ENCODE results near the gene TMEM98.

Gene TMEM98

GRCh38 chr17:32894245-32894644 is 33.7 kb upstream of the TMEM98 start:
- TF ChIP-seq CTCF (IDR thresholded peaks at IDR 0.05; ENCODE audit: borderline replicate concordance, control extremely low read depth, extremely low read depth, insufficient read depth, missing control alignments), result no peak
- DNase-seq (ENCODE audit: low spot score), result no peak
- in situ Hi-C loops (cut with MboI; ENCODE audit: low sequenced_read_pairs, unreplicated experiment), result no loop called here

- in situ Hi-C loops (cut with MboI; ENCODE audit: low sequenced_read_pairs, unreplicated experiment), result no loop called here
- DNase-seq (ENCODE audit: low spot score), result no peak
- no peak for TF ChIP-seq CTCF (IDR thresholded peaks at IDR 0.05; ENCODE audit: borderline replicate concordance, control extremely low read depth, extremely low read depth, insufficient read depth, missing control alignments)
Observed at GRCh38 chr17:32896647-32897258, 31.2 kb upstream of the TMEM98 start.

- in situ Hi-C loops (cut with MboI; ENCODE audit: low sequenced_read_pairs, unreplicated experiment), result loop anchor here (25.0 kb wide), 1 partner anchor 437 kb away; no protein-coding TSS in a partner anchor
- TF ChIP-seq CTCF (IDR thresholded peaks at IDR 0.05; ENCODE audit: borderline replicate concordance, control extremely low read depth, extremely low read depth, insufficient read depth, missing control alignments), result no peak
Observed at GRCh38 chr17:32899236-32900013, 28.5 kb upstream of the TMEM98 start.

GRCh38 chr17:32901743-32902142 is 26.2 kb upstream of the TMEM98 start:
- no peak for DNase-seq (ENCODE audit: low spot score)
- in situ Hi-C loops (cut with MboI; ENCODE audit: low sequenced_read_pairs, unreplicated experiment), result loop anchor here (25.0 kb wide), 1 partner anchor 439 kb away; no protein-coding TSS in a partner anchor
- TF ChIP-seq CTCF (IDR thresholded peaks at IDR 0.05; ENCODE audit: borderline replicate concordance, control extremely low read depth, extremely low read depth, insufficient read depth, missing control alignments), result no peak

More at GRCh38 chr17:32899236-32900013, 28.5 kb upstream of the TMEM98 start:
- no peak for DNase-seq (ENCODE audit: low spot score)

GRCh38 chr17:32903774-32904673 is 23.9 kb upstream of the TMEM98 start:
- no peak for DNase-seq (ENCODE audit: low spot score)
- in situ Hi-C loops (cut with MboI; ENCODE audit: low sequenced_read_pairs, unreplicated experiment), result loop anchor here (25.0 kb wide), 1 partner anchor 442 kb away; no protein-coding TSS in a partner anchor
- TF ChIP-seq CTCF (IDR thresholded peaks at IDR 0.05; ENCODE audit: borderline replicate concordance, control extremely low read depth, extremely low read depth, insufficient read depth, missing control alignments), result no peak

GRCh38 chr17:32904891-32905290 is 23.1 kb upstream of the TMEM98 start:
- TF ChIP-seq CTCF (IDR thresholded peaks at IDR 0.05; ENCODE audit: borderline replicate concordance, control extremely low read depth, extremely low read depth, insufficient read depth, missing control alignments), result no peak
- no peak for DNase-seq (ENCODE audit: low spot score)
- in situ Hi-C loops (cut with MboI; ENCODE audit: low sequenced_read_pairs, unreplicated experiment), result loop anchor here (25.0 kb wide), 1 partner anchor 443 kb away; no protein-coding TSS in a partner anchor

Data from GM13976 (cell line).